Testis (tissue), 2 donors: Measurements from ENCODE around the gene VWA3B.

Experiments
- POLR2A ChIP-seq: fragments of 450-650 bp; IDR thresholded peaks from one replicate; pipeline ENCODE4 v1.6.1; 2017; ENCODE audit warnings: antibody characterized with exemption, mild to moderate bottlenecking, moderate library complexity
- TF ChIP-seq, protein P1 (sequence below), 3 experiments: fragments of 450-650 bp in 2 of 3; fragments of 200-600 bp in 1 of 3; sonication (generic) in 1 of 3; IDR thresholded peaks; one replicate each; pipeline ENCODE4 v1.5.1; 2016 to 2019; ENCODE audit warnings: antibody characterized with exemption in 3 of 3, mild to moderate bottlenecking in 2 of 3, moderate library complexity in 1 of 3

DNA sequence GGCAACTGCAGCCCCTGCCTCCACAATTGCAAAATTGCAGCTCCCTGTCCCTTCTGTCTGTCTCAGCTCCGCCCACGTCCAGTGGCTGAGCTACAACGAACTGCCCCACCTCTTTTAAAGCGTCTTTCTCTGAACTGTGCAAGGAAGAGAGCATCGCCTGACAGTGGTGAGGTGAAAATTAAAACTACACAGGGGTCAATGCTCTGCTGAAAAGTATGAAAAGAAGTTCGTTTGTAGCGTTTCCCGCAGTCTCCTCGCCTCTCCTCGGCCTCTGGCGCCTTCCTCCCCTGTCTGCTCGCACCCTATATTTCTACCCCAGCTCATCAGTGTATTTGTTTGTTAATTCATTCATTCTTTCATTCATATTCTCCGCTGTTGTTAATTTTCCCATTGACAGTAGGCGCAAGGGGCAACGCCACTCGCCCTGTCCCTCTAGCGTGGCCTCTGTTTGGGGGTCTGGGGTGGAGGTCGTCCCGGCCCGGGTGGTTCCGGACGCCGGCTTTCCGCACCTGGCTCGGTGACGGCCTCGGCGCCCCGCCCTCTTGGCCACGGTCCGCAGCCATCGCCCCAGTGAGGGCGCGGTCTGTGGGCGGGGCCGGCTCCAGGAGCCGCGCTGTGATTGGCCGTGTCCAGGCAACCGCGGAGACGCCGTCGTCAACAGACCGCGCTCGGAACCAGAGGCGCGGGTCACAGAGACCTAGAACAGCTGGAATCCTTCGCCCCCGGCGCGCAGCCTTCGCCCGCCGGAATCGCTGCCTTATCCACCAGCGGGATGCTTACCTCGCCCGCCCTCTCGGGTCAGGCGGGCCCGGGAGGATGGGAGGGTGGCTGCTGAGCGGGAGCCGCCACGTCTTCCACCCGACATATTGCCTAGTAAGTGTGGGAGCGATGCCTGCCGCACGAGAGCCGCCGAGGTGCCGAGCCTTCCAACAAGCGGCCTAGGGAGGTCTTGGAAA is at the start of gene VWA3B:
- TF ChIP-seq POLR2A = no peak
- TF ChIP-seq, protein P1, sequence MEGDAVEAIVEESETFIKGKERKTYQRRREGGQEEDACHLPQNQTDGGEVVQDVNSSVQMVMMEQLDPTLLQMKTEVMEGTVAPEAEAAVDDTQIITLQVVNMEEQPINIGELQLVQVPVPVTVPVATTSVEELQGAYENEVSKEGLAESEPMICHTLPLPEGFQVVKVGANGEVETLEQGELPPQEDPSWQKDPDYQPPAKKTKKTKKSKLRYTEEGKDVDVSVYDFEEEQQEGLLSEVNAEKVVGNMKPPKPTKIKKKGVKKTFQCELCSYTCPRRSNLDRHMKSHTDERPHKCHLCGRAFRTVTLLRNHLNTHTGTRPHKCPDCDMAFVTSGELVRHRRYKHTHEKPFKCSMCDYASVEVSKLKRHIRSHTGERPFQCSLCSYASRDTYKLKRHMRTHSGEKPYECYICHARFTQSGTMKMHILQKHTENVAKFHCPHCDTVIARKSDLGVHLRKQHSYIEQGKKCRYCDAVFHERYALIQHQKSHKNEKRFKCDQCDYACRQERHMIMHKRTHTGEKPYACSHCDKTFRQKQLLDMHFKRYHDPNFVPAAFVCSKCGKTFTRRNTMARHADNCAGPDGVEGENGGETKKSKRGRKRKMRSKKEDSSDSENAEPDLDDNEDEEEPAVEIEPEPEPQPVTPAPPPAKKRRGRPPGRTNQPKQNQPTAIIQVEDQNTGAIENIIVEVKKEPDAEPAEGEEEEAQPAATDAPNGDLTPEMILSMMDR (IDR thresholded peaks at IDR 0.05) = no peak
